ENCODE data around the gene FEN1.

DNA sequence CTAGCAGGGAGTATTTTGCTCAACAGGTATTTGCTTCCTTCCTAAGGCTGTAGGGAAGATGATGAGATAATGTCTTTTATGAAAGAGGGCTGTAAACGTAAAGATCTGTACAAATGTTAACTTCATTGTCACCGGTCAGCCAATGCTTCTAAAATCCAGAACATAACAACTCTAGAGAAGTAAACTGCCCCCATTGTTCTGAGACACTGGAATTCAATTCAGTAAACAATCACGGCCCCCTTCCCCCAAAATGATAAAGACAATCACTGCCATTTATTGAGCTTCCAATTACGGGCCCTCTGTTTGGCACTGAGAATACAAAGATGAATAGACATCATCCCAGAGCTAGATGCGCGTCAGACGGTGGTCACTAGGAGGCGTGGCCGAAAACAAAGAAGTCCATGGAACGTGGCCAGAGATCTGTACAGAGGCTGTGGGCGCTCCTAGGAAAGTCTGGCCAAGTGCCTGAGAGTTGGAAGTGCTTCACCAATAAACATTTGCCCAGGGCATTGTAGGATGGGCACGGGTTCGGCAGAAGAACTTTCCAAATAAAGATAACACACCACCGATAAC is 888 bp upstream of the FEN1 start:
- TF ChIP-seq, protein P1, sequence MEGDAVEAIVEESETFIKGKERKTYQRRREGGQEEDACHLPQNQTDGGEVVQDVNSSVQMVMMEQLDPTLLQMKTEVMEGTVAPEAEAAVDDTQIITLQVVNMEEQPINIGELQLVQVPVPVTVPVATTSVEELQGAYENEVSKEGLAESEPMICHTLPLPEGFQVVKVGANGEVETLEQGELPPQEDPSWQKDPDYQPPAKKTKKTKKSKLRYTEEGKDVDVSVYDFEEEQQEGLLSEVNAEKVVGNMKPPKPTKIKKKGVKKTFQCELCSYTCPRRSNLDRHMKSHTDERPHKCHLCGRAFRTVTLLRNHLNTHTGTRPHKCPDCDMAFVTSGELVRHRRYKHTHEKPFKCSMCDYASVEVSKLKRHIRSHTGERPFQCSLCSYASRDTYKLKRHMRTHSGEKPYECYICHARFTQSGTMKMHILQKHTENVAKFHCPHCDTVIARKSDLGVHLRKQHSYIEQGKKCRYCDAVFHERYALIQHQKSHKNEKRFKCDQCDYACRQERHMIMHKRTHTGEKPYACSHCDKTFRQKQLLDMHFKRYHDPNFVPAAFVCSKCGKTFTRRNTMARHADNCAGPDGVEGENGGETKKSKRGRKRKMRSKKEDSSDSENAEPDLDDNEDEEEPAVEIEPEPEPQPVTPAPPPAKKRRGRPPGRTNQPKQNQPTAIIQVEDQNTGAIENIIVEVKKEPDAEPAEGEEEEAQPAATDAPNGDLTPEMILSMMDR (IDR thresholded peaks at IDR 0.05), result no peak
- TF ChIP-seq POLR2AphosphoS5 (IDR thresholded peaks at IDR 0.05), result no peak
- no peak for TF ChIP-seq POLR2A (IDR thresholded peaks at IDR 0.05; ENCODE audit: low read depth)
- no peak for TF ChIP-seq EP300 (IDR thresholded peaks at IDR 0.05)

Measured in esophagus muscularis mucosa (tissue), 4 donors.